Measurements from ENCODE around the gene RPS27. TPM values are rescaled to one million over a fixed set of nuclear protein-coding genes. Genes with fewer than 3 reads are reported as not detected.
A peak's percentile ranks its signal among the peaks of the same experiment; 100 is the strongest.

Gene RPS27
- total RNA-seq, 4 donors from 2014 or later, result 2,032 to 3,294 (median 2,297) TPM

DNA sequence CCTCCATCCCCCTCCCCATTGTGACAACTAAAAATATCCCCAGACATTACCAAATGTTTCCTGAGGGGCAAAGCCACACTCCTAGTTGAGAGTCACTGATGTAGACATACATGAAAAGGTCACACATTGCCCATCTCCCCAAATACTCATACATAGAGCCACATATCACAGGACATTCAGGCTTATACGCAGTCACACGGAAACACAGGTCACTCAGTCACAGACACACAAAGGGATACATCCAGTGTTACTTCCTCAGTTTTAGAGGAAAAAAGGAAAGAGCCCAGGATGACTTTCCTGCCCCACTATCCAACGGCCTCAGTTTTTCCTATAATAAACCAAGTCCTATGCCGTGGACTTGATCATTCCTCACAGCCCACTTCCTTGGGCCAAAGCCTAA, 29.1 kb upstream of the RPS27 start:
- peaks cover 0 to 9% of the 10 kb centered on the region in 2 donors for H3K36me3 ChIP-seq
- 77 to 87% methylated on average over 4 of the region's 4 CpGs for WGBS, 2 donors
- intact Hi-C loops (cut with DNase I), result no loop called here
- no peaks in the 10 kb centered on the region for H3K27me3 ChIP-seq
- no peak overlapping the region for H3K4me3 ChIP-seq (replicated peaks in 1 of 3)
- no peaks in the 10 kb centered on the region for H3K9me3 ChIP-seq
- H3K27ac ChIP-seq, result peak overlapping the region in 1 of 3 donors; percentile 98
- no peak for TF ChIP-seq POLR2A (IDR thresholded peaks at IDR 0.05)
- no peak for TF ChIP-seq CTCF (IDR thresholded peaks at IDR 0.05)
- peaks cover 41 to 48% of the 10 kb centered on the region in 2 donors for H3K4me1 ChIP-seq
- DNase-seq, result no peak

- Histone ChIP-seq H3K27ac (peak overlapping the region; percentile 74 to 98 (median 94)), H3K4me1 (peaks cover 39 to 40% of the 10 kb centered on the region in 2 donors), H3K36me3 (peaks cover 0 to 9% of the 10 kb centered on the region in 2 donors), H3K9me3 (no peaks in the 10 kb centered on the region), H3K4me3 (replicated peaks in 1 of 3) (peak overlapping the region; percentile 11 to 79 (median 59)), H3K27me3 (no peaks in the 10 kb centered on the region)
- WGBS, 2 donors, result 40 to 49% methylated on average over 16 of the region's 16 CpGs
- peak; percentile 35 to 37 for DNase-seq
- TF ChIP-seq POLR2A (IDR thresholded peaks at IDR 0.05), result no peak
- TF ChIP-seq CTCF (IDR thresholded peaks at IDR 0.05), result no peak
- intact Hi-C loops (cut with DNase I), result no loop called here
Measured at GRCh38 chr1:153962088-153963029, 28.2 kb upstream of the RPS27 start.

- TF ChIP-seq POLR2A (IDR thresholded peaks at IDR 0.05) (peak; percentile 15 to 88), CTCF (IDR thresholded peaks at IDR 0.05) (no peak)
- no peaks in the 10 kb centered on the region for H3K9me3 ChIP-seq
- WGBS, 2 donors, result 0 to 1% methylated on average over 23 to 30 of the region's 54 CpGs
- no peaks in the 10 kb centered on the region for H3K27me3 ChIP-seq
- peaks cover 35 to 44% of the 10 kb centered on the region in 2 donors for H3K4me1 ChIP-seq
- peak within 1 kb of the TSS; percentile 74 to 98 (median 94) for H3K27ac ChIP-seq
- DNase-seq, result peak; percentile 99 to 100
- H3K4me3 ChIP-seq (replicated peaks in 1 of 3), result peak within 1 kb of the TSS; percentile 31 to 79 (median 59)
- intact Hi-C loops (cut with DNase I), result no loop called here
- peaks cover 0 to 9% of the 10 kb centered on the region in 2 donors for H3K36me3 ChIP-seq
Measured at GRCh38 chr1:153963030-153963849, 27.3 kb upstream of the RPS27 start, which contains the start of gene SLC39A1. SLC39A1 (minus strand) TSS chr1:153963537; CDS start chr1:153962715, 822 bp downstream.

- no peaks in the 10 kb centered on the region for H3K9me3 ChIP-seq
- TF ChIP-seq POLR2A (IDR thresholded peaks at IDR 0.05), result no peak
- no peak for TF ChIP-seq CTCF (IDR thresholded peaks at IDR 0.05)
- intact Hi-C loops (cut with DNase I), result no loop called here
- DNase-seq, result peak; percentile 56 to 57
- H3K4me3 ChIP-seq (replicated peaks in 1 of 3), result peak overlapping the region; percentile 6 to 79 (median 31)
- peaks cover 34 to 48% of the 10 kb centered on the region in 2 donors for H3K4me1 ChIP-seq
- no peaks in the 10 kb centered on the region for H3K27me3 ChIP-seq
- H3K27ac ChIP-seq, result peak overlapping the region; percentile 74 to 98 (median 94)
- H3K36me3 ChIP-seq, result peaks cover 0 to 9% of the 10 kb centered on the region in 2 donors
- 0 to 1% methylated on average over 16 to 22 of the region's 22 CpGs for WGBS, 2 donors
Measured at GRCh38 chr1:153963850-153964331, 26.7 kb upstream of the RPS27 start.

All from thyroid gland (tissue), 4 donors.